Keratinocyte (primary cell): Measurements from ENCODE around the gene TTC39C.

ENCODE experiments used
- EZH2 ChIP-seq: IDR thresholded peaks from one replicate; pipeline ENCODE4 v1.6.1; 2012; ENCODE audit warnings: inconsistent platforms, mild to moderate bottlenecking, low read length, moderate library complexity
- TF ChIP-seq, protein P1 (sequence below), 3 experiments: IDR thresholded peaks in 1 of 3; conservative IDR thresholded peaks in 1 of 3; optimal IDR thresholded peaks in 1 of 3; 2 replicates in 2 of 3; 3 replicates in 1 of 3; pipeline versions ENCODE3 to v1.5.1; 2011; ENCODE audit warnings: low read length in 3 of 3, mild to moderate bottlenecking in 3 of 3, moderate library complexity in 2 of 3, control low read depth in 1 of 3, inconsistent platforms in 1 of 3; ENCODE audit not compliant: insufficient read depth in 2 of 3; ENCODE audit errors: extremely low read depth in 1 of 3

DNA sequence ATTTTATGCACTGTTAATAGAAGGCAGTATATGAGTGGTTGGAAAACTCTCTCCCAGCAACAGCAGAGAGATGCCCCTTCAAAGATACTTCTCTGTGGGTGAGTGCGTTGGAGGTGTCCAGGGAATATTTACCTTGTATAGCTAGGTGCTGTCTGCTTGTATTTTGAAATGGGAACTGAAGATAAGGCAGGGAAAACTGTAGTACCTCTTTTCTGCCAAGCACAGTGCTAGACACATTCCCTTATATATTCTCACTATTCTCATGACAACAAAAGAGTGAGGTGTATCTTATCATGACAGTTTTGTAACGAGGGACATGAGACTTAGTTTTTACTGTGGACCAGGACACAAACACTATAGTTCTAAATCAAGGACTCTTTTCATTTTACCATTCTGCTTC lies 2.1 kb downstream of the TTC39C start:
- TF ChIP-seq, protein P1, sequence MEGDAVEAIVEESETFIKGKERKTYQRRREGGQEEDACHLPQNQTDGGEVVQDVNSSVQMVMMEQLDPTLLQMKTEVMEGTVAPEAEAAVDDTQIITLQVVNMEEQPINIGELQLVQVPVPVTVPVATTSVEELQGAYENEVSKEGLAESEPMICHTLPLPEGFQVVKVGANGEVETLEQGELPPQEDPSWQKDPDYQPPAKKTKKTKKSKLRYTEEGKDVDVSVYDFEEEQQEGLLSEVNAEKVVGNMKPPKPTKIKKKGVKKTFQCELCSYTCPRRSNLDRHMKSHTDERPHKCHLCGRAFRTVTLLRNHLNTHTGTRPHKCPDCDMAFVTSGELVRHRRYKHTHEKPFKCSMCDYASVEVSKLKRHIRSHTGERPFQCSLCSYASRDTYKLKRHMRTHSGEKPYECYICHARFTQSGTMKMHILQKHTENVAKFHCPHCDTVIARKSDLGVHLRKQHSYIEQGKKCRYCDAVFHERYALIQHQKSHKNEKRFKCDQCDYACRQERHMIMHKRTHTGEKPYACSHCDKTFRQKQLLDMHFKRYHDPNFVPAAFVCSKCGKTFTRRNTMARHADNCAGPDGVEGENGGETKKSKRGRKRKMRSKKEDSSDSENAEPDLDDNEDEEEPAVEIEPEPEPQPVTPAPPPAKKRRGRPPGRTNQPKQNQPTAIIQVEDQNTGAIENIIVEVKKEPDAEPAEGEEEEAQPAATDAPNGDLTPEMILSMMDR (optimal IDR thresholded peaks at IDR 0.05 in 1 of 3, IDR thresholded peaks at IDR 0.05 in 1 of 3, conservative IDR thresholded peaks at IDR 0.05 in 1 of 3; ENCODE audit: extremely low read depth in 1 of 3, insufficient read depth in 2 of 3, low read length in 3 of 3) = peak; percentile 15 to 67 (median 47)
- no peak for TF ChIP-seq EZH2
